M059J (cell line): ENCODE measurements around the gene LRRIQ4. TPM values are rescaled to one million over a fixed set of nuclear protein-coding genes. Genes with fewer than 3 reads are reported as not detected.

Source experiments
- DNase-seq: peaks from one replicate; pipeline ENCODE4 v3.0.0-alpha.2; 2012; ENCODE audit warnings: low read depth
- total RNA-seq: library from RNA; depleted of rRNA; stranded (reverse); fragments of >200 nt; shearing (Covaris generic); gene quantifications from 2 replicates; pipeline ENCODE4 v1.2.3, GENCODE V29; 2014; rRNA removed

Gene LRRIQ4
- total RNA-seq, result not detected in 2 replicates

DNA sequence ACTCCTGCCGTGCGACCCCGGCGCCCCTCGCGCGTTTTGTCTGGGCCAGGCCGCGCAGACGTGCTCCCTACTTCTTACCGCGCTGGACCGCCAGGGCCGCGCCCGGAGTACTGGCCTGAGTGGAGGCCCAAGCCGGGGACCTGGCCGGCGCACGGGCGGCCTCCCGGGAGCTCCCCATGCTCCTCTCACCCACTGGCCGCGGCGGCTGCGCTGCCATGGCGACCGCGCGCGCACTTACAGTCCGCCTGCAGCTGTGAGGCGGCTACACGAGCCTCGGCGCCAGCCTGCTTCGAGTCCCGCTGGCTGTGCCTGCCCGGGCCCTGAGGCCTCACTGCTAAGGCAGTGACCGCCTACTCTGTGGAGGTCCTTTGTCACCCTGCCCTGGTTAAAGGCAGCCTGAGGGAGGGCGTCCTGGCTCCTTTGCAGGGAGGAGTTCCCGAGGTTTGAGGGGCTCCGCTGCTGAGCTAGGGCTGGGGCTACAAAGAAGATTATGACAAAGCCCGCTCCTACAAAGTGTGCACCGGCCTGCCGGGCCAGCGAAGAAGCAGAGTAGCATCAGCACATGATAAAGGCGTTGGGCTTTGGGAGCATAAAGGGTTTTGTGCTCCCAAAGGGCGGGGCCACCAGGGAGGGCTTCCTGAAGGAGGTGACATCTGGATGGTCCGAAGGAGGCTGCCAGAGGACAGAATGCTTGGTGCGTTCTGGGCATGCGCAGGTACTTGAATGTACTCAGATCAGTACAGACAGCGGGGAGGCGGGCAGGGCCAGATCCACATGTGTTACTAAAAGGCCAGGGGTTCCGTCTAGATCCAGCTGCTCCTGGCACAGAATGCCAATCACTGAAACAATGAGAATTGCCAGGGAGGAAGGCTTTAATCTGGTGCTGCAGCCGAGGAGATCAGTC is at the start of gene LRRIQ4, which contains the start of gene LRRC34:
TSS of gene LRRIQ4 (plus strand) at position 539 of the 904 bp plus-strand sequence. CDS start 9,052 bp downstream, outside the sequence.
TSS of gene LRRC34 (minus strand) at position 573 of the 904 bp plus-strand sequence. CDS start at position 217, 356 bp downstream.
- peak; percentile 81 for DNase-seq

GRCh38 chr3:169764312-169764881 is 48.3 kb upstream of the LRRIQ4 start:
- DNase-seq, result peak; percentile 76

DNA sequence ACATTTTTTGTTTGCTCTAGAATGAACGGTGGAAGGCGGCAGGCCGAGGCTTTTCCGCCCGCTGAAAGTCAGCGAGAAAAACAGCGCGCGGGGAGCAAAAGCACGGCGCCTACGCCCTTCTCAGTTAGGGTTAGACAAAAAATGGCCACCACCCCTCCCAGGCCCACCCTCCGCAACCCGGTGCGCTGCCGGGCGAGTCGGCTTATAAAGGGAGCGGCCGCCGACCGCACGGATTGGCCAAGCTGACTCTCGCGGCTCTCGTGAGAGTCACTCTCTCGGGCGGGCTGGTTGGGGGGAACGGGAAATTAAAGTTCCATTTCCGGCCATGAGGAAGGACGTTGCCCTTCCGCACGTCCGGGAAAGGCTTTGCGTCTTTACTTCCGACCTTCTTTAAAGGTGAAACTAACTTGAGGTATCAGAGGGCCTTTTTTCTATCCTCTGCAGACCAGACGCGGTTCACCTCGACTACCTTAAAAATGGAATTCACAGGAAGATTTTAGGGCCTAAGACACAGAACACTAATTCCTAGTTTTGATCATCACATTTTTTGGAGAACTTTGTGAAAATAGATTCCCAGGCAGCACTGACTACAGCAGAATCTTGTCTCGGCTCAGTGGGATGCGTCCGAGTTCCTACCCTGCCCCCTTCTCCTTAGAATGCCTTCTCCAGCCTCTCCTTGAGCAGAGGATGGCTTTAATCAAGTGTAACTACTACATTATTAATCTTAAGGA is 47.6 kb upstream of the LRRIQ4 start, which contains the start of gene TERC:
TSS of gene TERC (minus strand) at position 179 of the 731 bp plus-strand sequence.
- DNase-seq, result peak; percentile 94

GRCh38 chr3:169769287-169770181 is 43.1 kb upstream of the LRRIQ4 start, which contains the start of gene ACTRT3:
Gene ACTRT3 (minus strand): TSS chr3:169769561. CDS start chr3:169769520, 41 bp downstream.
- DNase-seq, result peak; percentile 67

DNA sequence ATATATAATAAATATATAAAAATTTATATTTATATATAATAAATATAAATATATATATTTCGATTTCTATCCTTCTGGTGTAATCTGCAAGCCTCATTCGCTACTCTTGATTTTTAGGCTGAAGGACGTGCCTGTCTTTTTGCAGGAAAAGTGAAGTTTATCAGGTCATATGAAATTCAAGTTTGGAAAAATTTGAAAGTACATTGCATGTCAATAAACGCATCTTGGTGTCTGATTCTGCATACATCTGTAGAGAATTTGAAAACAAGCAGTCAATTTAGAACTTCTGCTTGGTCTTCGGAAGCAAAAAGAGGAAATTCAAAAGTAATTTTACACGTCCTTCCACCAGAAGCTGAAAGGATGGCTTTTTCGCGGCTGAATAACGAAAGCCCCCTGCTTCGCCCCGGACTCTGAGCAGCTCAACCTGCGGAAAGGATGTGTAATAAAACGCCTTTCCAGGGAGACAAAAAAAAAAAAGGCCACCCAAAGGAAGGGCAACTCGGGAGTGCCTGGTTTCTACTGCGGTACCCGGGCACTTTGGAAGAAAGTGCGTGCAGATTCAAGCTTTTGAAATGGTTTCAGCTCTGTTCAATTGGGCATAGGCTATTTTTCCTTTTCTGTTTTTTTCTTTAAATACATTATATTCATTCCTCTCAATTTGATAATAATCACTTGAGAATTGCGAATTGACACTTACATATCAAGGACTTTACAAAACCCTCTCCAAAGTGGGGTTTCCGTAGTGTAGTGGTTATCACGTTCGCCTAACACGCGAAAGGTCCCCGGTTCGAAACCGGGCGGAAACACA is 41.0 kb upstream of the LRRIQ4 start:
- DNase-seq, result peak; percentile 82

- peak; percentile 91 for DNase-seq
Measured at GRCh38 chr3:169772305-169772896, 40.3 kb upstream of the LRRIQ4 start.

- peak; percentile 91 for DNase-seq
Measured at GRCh38 chr3:169772897-169773816, 39.5 kb upstream of the LRRIQ4 start, which contains the start of gene MYNN. Gene MYNN (plus strand): TSS chr3:169773396. CDS start chr3:169774296, 900 bp downstream.

DNA sequence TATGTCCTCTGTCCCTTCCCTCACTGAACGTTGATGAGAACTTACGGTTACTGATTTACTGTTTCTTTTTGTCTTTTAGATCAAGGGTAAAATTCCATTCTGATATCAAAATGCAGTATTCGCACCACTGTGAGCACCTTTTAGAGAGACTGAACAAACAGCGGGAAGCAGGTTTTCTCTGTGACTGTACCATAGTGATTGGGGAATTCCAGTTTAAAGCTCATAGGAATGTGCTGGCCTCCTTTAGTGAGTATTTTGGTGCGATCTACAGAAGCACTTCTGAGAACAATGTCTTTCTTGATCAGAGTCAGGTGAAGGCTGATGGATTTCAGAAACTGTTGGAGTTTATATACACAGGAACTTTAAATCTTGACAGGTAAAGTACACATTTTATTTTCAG is 38.5 kb upstream of the LRRIQ4 start:
- no peak for DNase-seq

DNA sequence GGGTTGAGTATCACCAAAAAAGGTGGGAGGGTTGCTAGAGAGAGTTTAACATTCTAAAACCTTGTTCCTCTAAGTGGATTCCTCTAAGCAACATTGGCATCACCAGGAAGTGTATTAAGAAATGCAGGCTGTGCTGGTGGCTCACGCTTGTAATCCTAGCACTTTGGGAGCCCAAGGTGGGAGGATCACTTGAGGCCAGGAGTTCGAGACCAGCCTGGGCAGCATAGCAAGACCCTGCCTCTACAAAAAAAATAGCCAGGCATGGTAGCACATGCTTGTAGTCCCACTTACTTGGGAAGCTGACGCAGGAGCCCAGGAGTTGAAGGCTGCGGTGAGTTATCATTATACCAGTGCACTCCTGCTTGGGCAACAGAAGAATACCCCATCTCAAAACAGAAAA is 34.8 kb upstream of the LRRIQ4 start:
- no peak for DNase-seq

DNA sequence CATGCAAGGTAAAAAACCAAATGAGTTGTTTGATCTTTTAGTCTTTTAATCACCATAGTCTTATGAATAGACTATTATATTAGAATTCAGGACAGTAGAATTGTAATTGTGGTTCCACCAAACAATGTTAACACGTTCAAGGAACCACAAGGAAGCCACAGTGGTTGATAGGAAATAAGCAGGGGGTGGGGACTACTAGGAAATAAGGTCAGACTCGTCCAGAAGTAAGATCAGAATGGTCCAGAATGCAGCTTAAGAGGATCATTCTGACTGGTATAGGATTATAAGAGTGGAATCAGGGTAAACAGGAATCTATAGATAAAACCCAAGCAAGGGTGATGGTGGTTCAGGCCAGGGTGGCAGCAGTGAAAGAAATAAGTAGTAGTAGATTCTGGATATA is 31.9 kb upstream of the LRRIQ4 start:
- no peak for DNase-seq

DNA sequence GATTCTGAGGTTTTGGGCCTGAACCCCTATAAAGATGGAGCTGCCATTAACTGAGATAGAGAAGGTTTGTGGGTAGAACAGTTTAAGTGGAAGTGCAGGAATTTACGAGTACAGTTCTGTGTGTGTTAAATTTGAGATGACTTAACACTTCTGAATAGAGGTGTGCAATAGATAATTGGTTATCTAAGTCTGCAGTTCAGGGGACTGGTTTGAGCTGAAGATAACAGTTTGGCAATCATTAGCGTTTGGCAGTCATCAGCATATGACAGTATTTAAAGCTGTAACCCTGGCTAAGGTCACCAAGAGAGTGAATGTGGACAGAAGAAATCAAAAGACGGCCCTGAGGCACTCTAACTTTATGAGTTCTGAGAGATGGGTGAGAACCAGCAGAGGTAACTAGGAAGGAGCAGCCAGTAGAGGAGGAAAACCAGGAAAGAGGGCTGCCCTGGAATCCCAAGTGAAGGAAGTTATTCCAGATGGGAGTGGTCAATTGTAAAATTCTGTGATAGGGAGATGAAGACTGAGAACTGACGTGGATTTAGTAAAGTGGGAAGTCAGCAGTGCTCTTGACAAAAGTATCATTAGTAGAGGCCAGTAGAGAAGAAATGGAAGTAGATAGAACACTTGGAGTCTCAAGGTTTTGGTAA is 31.3 kb upstream of the LRRIQ4 start:
- no peak for DNase-seq

GRCh38 chr3:169787120-169787519 is 25.6 kb upstream of the LRRIQ4 start:
- no peak for DNase-seq

DNA sequence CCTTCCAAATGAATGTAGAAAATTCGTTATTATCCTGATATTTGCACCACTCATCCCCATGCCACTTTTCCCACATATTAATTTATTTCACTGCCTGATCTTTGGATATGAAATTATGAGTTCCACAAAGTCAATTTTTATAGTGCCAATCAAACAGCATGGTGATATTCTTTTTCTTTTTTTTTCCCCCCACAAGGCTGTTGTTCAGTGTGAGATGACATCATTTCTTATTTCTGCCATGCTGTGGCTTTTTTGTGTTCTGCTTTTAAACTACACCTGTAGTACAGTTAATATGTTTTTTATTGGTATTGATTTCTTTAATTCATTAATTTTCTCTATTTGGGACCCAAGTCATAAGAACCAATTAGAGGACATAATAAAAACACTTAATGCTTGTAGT is 24.9 kb upstream of the LRRIQ4 start:
- no peak for DNase-seq

DNA sequence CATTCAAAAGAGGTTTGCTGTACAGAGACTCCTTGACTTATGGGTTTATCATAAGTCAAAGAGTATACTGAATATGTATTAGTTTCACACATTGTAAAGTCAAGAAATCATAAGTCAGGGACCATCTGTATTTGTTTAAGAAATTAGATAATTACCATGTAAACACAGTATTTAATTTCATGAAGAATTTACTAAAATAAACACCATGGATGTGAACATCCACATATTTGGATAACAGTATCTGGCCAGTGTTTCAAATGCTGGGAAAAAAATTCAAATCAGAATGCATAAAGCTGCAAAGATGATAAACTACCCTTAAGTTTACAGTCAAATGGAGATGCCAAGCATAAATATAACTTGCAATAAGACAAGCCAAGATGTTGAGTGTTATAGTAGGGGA is 22.5 kb upstream of the LRRIQ4 start:
- DNase-seq, result no peak

DNA sequence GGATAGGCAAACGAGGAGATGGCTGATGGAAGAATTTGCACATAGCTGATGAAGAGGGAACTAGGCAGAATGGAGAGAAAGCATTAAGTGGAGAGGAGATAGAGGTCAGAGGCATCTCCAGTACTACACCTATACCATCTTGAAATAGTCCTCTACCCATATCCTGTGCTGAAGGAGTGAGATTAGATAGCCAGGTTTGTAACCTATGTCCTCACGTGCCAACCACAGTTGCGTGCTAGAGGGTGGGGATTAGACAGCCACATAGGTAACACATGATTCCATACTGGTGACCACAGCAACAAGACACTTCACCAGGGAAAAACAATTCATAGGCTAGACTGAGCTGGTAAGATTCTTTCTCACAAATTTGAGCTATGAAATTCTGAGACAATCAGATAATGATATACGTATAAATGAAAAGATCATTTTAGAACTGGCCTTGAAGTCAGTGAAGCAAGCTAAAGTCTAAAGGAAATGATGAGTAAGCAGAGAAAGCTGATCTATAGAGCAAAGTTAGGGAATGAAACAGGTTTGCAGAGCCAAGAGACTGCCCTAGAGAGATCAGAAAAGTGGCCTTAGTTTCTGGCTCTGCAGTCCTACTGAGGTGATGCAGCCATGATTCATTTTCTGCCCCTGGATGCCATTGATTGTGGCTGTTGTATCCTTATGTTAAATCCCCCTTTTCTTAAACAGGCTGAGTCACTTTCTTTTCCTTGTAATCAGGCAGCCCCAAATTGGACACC is 21.8 kb upstream of the LRRIQ4 start:
- peak; percentile 18 for DNase-seq

GRCh38 chr3:169792359-169792758 is 20.3 kb upstream of the LRRIQ4 start:
- DNase-seq, result no peak

DNA sequence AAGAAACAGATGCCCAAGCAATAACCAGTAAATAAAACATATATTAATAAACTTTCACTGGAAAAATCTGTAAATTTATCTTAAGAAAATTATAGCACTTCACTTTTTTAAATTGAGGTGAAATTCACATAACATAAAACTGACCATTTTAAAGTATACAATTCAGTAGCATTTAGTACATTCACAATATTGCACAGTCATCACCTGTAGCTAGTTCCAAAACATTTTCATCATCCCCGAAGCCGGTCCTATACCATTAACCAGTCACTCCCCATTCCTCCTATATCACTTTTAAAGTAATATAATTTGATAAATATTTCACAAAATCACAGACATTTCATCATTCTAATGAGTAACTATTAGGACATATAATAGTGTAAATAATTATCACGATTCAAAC is 8.0 kb upstream of the LRRIQ4 start:
- no peak for DNase-seq
